ENCODE results near the gene YWHAG. TPM values are rescaled to one million over a fixed set of nuclear protein-coding genes. Genes with fewer than 3 reads are reported as not detected.

YWHAG gene
- total and polyA plus RNA-seq, 9 of the 15 experiments (the other 6 are each of a cell fraction or from before 2014, with no cell fraction given), result 30.4 to 246 (median 94.5) TPM

- TF ChIP-seq POLR2H (tag; IDR thresholded peaks at IDR 0.05; ENCODE audit: low read depth) (no peak), THRA (IDR thresholded peaks at IDR 0.05) (no peak), BRD9 (IDR thresholded peaks at IDR 0.05; ENCODE audit: low read depth, partially characterized antibody) (peak; percentile 93), SIX5 (IDR thresholded peaks at IDR 0.05; ENCODE audit: borderline replicate concordance in 1 of 2, insufficient read depth in 1 of 2, low read depth in 1 of 2, low read length in 2 of 2) (no peak), SMARCA4 (IDR thresholded peaks at IDR 0.05) (peak; percentile 91), NUFIP1 (IDR thresholded peaks at IDR 0.05; ENCODE audit: partially characterized antibody) (no peak), ETS1 (conservative IDR thresholded peaks at IDR 0.05; ENCODE audit: control insufficient read depth, low read depth, low read length) (0 out of 2 replicates have a peak, but pooled peaks have one; percentile 29), ATF7 (IDR thresholded peaks at IDR 0.05) (peak; percentile 84), ZNF655 (CRISPR knock-in tag; IDR thresholded peaks at IDR 0.05) (no peak), AFF4 (CRISPR knock-in tag; IDR thresholded peaks at IDR 0.05) (0 out of 2 replicates have a peak, but pooled peaks have one; percentile 23), HSF4 (CRISPR knock-in tag; IDR thresholded peaks at IDR 0.05; ENCODE audit: borderline replicate concordance) (0 out of 2 replicates have a peak, but pooled peaks have one; percentile 29), NONO (IDR thresholded peaks at IDR 0.05; ENCODE audit: low read depth in 2 of 2, low read length in 1 of 2) (peak in 1 of 2 experiments; percentile 66; a peak in 1 of 4 replicates), NCOR1 (IDR thresholded peaks at IDR 0.05) (peak; percentile 75), FOXK1 (CRISPR knock-in tag; IDR thresholded peaks at IDR 0.05; ENCODE audit: borderline replicate concordance) (peak; percentile 49; the same call in 1 of the 2 replicates), ZNF274 (IDR thresholded peaks at IDR 0.05; ENCODE audit: borderline replicate concordance, low read depth, low read length) (no peak)
Observed at GRCh38 chr7:76372984-76373833, 14.4 kb upstream of the YWHAG start (continued).
